Subcutaneous abdominal adipose tissue (tissue), 5 donors: ENCODE results near the gene IBA57.

ENCODE experiments used
- H3K27ac ChIP-seq: one replicate; pipeline ENCODE4 v1.7.0; 2013; ENCODE audit warnings: low read depth, mild to moderate bottlenecking, inconsistent platforms, low read length, moderate library complexity
- H3K27me3 ChIP-seq, 5 donors: one replicate each; pipeline ENCODE4 v1.7.0; 2013; ENCODE audit warnings: low read length in 5 of 5, inconsistent platforms in 1 of 5; ENCODE audit not compliant: control insufficient read depth in 5 of 5, insufficient read depth in 4 of 5
- H3K36me3 ChIP-seq, 5 donors: one replicate each; pipeline ENCODE4 v1.7.0; 2013; ENCODE audit warnings: low read length in 5 of 5; ENCODE audit not compliant: control insufficient read depth in 5 of 5, insufficient read depth in 5 of 5
- H3K4me1 ChIP-seq, 5 donors: one replicate each; pipeline ENCODE4 v1.7.0; 2013; ENCODE audit warnings: low read length in 5 of 5, mild to moderate bottlenecking in 3 of 5, moderate library complexity in 1 of 5; ENCODE audit not compliant: control insufficient read depth in 5 of 5, insufficient read depth in 5 of 5
- H3K4me3 ChIP-seq, 5 donors: one replicate each; pipeline ENCODE4 v1.7.0; 2013; ENCODE audit warnings: low read length in 5 of 5, low read depth in 1 of 5
- H3K9ac ChIP-seq, 5 donors: one replicate each; pipeline ENCODE4 v1.7.0; 2013; ENCODE audit warnings: low read length in 5 of 5, mild to moderate bottlenecking in 4 of 5, moderate library complexity in 3 of 5
- H3K9me3 ChIP-seq, 5 donors: one replicate each; pipeline ENCODE4 v1.7.0; 2013; ENCODE audit warnings: low read length in 5 of 5; ENCODE audit not compliant: control insufficient read depth in 5 of 5
- donor health status: healthy.
- donor health status: healthy.
- donor health status: healthy.
- donor health status: healthy.
- donor health status: healthy.

IBA57 gene

DNA sequence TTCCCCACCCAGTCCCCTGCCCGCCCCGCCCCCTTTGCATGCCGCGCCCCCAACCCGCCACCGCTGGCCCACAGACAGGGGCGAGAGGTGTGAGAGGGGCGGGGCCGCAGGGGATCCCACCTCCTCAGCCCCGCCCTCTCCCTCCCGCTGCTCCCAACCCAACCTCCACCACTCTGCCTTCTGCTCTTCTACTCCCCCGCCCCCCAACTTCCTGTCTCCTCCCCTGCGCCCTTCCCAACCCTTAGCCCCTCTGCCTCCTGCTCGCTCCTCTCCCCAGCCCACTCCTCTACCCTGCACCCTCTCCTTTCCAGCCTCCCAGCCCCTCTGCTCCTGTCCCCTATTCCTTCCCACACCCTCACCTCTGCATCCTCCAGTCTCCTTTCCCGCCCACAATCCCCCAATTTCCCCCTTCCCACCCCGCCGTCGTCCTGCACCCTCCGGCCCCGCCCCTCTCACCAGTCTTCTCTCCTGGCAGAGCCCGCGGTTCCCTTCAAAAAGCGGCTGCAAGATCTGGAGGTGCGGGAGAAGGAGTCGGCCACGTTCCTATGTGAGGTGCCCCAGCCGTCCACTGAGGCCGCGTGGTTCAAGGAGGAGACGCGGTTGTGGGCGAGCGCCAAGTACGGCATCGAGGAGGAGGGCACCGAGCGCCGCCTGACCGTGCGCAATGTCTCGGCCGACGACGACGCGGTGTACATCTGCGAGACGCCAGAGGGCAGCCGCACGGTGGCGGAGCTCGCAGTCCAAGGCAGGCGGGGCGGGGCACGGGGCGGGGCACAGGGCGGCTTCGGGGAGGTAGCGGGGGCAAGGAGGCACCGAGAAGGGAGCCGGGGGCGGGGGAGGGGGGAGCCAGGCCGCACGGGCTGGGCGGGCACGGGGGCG is 47.6 kb downstream of the IBA57 start:
- Histone ChIP-seq H3K9ac (peak overlapping the region in 1 of 5 donors; percentile 41), H3K27me3 (peaks cover 15 to 29% (median 25%) of the 10 kb centered on the region in 5 donors), H3K9me3 (no peaks in the 10 kb centered on the region), H3K4me3 (peak overlapping the region; percentile 56 to 70 (median 59)), H3K4me1 (peaks cover 0 to 17% (median 9%) of the 10 kb centered on the region in 5 donors), H3K27ac (no peak overlapping the region), H3K36me3 (no peaks in the 10 kb centered on the region)

GRCh38 chr1:228213917-228214808 is 48.6 kb downstream of the IBA57 start:
- no peaks in the 10 kb centered on the region for H3K9me3 ChIP-seq
- H3K4me1 ChIP-seq = peaks cover 0 to 17% (median 9%) of the 10 kb centered on the region in 5 donors
- peaks cover 12 to 26% (median 18%) of the 10 kb centered on the region in 5 donors for H3K27me3 ChIP-seq
- H3K36me3 ChIP-seq = no peaks in the 10 kb centered on the region
- H3K9ac ChIP-seq = peak overlapping the region in 1 of 5 donors; percentile 56
- peak overlapping the region in 3 of 5 donors; percentile 30 to 58 (median 34) for H3K4me3 ChIP-seq
- H3K27ac ChIP-seq = no peak overlapping the region

DNA sequence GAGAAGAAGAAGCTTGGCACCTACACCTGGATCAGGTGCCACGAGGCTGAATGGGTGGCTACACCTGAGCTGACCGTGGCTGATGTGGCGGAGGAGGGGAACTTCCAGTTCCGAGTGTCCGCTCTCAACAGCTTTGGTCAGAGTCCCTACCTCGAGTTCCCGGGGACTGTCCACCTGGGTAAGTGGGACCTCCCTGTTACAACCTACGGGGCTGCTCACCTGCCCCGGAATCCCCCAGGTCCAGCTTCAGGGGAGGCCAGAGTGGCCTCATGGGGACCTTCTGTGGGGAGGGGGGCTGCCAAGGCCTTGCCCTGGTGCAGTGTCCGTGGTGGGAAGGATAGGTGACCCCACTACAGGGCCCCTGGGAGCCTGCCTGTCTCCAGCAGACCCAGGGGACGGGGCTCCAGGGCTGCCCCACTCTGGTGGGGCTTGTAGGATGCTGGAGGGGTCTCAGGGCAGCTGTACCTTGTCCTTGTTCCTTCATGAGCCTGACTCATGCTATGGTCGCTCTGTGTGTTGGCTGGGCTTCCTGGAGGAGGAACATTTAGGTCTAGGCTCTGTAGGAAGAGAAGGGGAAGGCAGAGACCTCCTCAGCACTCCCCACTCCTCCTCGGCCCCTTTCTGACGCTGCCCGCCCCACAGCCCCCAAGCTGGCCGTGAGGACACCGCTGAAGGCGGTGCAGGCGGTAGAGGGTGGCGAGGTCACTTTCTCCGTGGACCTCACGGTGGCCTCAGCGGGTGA is 49.5 kb downstream of the IBA57 start:
- Histone ChIP-seq H3K4me3 (no peak overlapping the region), H3K27me3 (peaks cover 10 to 24% (median 12%) of the 10 kb centered on the region in 5 donors), H3K9me3 (no peaks in the 10 kb centered on the region), H3K27ac (no peak overlapping the region), H3K36me3 (no peaks in the 10 kb centered on the region), H3K4me1 (peaks cover 0 to 17% (median 9%) of the 10 kb centered on the region in 5 donors), H3K9ac (no peak overlapping the region)

DNA sequence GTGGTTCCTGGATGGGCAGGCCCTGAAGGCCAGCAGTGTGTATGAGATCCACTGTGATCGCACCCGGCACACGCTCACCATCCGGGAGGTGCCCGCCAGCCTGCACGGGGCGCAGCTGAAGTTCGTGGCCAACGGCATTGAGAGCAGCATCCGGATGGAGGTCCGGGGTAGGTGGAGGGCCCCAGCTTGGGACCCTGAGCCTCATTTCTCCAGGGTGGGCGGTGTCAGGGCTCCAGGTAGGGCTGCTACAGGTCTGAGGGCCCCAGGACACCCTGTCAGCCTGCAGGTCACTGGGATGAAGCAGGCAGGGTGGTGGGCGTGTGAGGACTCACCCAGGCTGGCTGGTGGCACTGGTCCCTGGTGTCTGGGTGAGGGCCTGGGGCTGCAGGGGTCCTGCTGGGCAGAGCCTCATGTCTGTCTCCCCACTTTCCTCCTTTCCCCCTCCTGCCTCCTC is 50.1 kb downstream of the IBA57 start:
- H3K9me3 ChIP-seq = no peaks in the 10 kb centered on the region
- H3K27me3 ChIP-seq = peaks cover 5 to 22% (median 12%) of the 10 kb centered on the region in 5 donors
- H3K27ac ChIP-seq = no peak overlapping the region
- H3K4me1 ChIP-seq = peaks cover 0 to 17% (median 9%) of the 10 kb centered on the region in 5 donors
- no peak overlapping the region for H3K9ac ChIP-seq
- H3K36me3 ChIP-seq = no peaks in the 10 kb centered on the region
- H3K4me3 ChIP-seq = no peak overlapping the region

DNA sequence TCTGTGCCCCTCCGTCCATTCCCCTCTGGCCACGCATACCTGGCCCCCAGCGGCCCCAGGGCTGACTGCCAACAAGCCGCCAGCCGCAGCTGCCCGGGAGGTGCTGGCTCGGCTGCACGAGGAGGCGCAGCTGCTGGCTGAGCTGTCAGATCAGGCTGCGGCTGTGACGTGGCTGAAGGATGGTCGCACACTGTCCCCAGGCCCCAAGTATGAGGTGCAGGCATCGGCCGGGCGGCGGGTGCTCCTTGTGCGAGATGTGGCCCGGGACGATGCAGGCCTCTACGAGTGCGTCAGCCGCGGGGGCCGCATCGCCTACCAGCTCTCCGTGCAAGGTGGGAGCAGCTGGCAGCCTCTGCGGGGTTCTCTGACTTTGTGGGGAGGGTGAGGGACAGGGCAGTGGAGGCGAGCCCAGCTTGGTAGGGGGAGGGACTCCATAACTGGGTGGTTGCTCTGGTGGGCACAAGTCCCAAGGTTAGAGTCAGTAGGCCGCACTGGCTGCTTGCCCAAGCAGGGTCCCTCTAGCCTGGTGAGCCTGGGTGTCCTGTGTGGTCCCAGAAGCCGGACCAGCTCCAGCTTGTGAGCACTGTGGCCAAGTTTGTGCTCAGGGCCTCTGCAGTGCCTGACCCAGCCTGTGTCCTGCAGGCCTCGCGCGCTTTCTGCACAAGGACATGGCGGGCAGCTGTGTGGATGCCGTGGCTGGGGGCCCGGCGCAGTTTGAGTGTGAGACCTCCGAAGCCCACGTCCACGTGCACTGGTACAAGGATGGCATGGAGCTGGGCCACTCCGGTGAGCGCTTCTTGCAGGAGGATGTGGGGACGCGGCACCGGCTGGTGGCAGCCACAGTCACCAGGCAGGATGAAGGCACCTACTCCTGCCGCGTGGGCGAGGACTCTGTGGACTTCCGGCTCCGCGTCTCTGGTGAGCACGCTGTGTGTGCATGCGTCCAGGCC is 51.0 kb downstream of the IBA57 start:
- H3K9ac ChIP-seq = no peak overlapping the region
- H3K4me1 ChIP-seq = peaks cover 0 to 17% (median 9%) of the 10 kb centered on the region in 5 donors
- no peak overlapping the region for H3K4me3 ChIP-seq
- no peaks in the 10 kb centered on the region for H3K36me3 ChIP-seq
- peaks cover 4 to 13% (median 5%) of the 10 kb centered on the region in 5 donors for H3K27me3 ChIP-seq
- H3K9me3 ChIP-seq = no peaks in the 10 kb centered on the region
- no peak overlapping the region for H3K27ac ChIP-seq

- Histone ChIP-seq H3K36me3 (no peaks in the 10 kb centered on the region), H3K27me3 (peaks cover 0 to 4% (median 0%) of the 10 kb centered on the region in 5 donors), H3K9me3 (no peaks in the 10 kb centered on the region), H3K4me1 (peaks cover 0 to 12% (median 5%) of the 10 kb centered on the region in 5 donors), H3K4me3 (no peak overlapping the region), H3K9ac (no peak overlapping the region), H3K27ac (no peak overlapping the region)
Observed at GRCh38 chr1:228217551-228218344, 52.1 kb downstream of the IBA57 start.

DNA sequence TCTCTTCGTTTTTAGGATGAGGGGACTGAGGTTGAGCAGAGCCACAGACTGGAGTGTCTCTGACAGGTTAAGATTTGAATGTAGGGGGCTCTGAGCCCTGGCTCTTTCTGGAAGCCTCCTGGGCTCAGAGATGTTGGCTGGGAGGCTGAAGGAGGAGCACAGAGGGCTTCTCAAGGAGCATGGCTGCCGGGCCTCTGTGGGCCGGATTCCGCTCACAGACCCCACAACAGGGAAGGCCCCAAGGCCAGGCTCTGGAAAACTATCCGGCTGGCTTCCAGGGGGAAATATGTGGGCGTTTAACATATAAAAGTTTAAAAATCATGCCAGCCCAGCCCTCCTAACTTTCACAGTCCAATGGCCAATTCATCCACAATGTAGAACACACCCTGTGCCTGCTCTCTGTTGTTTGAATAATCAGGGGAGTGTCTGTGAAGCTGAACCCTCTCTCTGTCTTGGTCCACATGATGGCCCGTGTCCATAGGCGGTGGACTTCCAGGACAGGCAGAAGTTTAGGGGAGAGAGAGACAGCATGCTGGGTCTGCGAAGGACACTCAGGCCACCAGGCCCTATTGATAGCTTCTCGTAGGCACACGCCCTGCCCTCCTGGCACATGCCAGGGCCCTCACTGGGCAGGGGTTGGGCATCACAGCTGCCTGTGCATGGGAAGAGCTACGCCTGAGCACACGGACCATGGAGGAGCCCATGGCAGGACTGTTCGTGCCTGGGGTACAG is 53.1 kb downstream of the IBA57 start:
- peaks cover 0 to 6% (median 4%) of the 10 kb centered on the region in 5 donors for H3K4me1 ChIP-seq
- no peaks in the 10 kb centered on the region for H3K36me3 ChIP-seq
- no peak overlapping the region for H3K27ac ChIP-seq

More for the DNA sequence above, 53.1 kb downstream of the IBA57 start:
- no peak overlapping the region for H3K4me3 ChIP-seq
- peaks cover 0 to 4% (median 0%) of the 10 kb centered on the region in 5 donors for H3K27me3 ChIP-seq
- no peak overlapping the region for H3K9ac ChIP-seq
- H3K9me3 ChIP-seq = peaks cover 0 to 1% (median 0%) of the 10 kb centered on the region in 5 donors
